ENCODE results near the gene RFNG.

The RFNG gene

GRCh38 chr17:82016875-82017459 is 34.6 kb downstream of the RFNG start:
- in situ Hi-C loops (cut with HindIII; ENCODE audit: low pct_ligation_motif_present, low sequenced_read_pairs): no loop called here
- no peaks in the 10 kb centered on the region for H3K27me3 ChIP-seq (replicated peaks)
- TF ChIP-seq CTCF (IDR thresholded peaks at IDR 0.05; ENCODE audit: low read depth, low read length, missing control alignments): no peak
- no peaks in the 10 kb centered on the region for H3K36me3 ChIP-seq (replicated peaks)
- DNase-seq: no peak
- H3K4me3 ChIP-seq (ENCODE audit: low read depth, low read length): no peak overlapping the region
- H3K27ac ChIP-seq: no peak overlapping the region

- no peak overlapping the region for H3K27ac ChIP-seq
- H3K36me3 ChIP-seq (replicated peaks): no peaks in the 10 kb centered on the region
- no peak for TF ChIP-seq CTCF (IDR thresholded peaks at IDR 0.05; ENCODE audit: low read depth, low read length, missing control alignments)
- no peaks in the 10 kb centered on the region for H3K27me3 ChIP-seq (replicated peaks)
- in situ Hi-C loops (cut with HindIII; ENCODE audit: low pct_ligation_motif_present, low sequenced_read_pairs): no loop called here
- H3K4me3 ChIP-seq (ENCODE audit: low read depth, low read length): no peak overlapping the region
- DNase-seq: no peak
Observed at GRCh38 chr17:82016061-82016874, 35.3 kb downstream of the RFNG start.

GRCh38 chr17:82015311-82015971 is 36.2 kb downstream of the RFNG start:
- TF ChIP-seq CTCF (IDR thresholded peaks at IDR 0.05; ENCODE audit: low read depth, low read length, missing control alignments): no peak
- in situ Hi-C loops (cut with HindIII; ENCODE audit: low pct_ligation_motif_present, low sequenced_read_pairs): no loop called here
- Histone ChIP-seq H3K27ac (no peak overlapping the region), H3K27me3 (replicated peaks) (no peaks in the 10 kb centered on the region), H3K4me3 (ENCODE audit: low read depth, low read length) (no peak overlapping the region), H3K36me3 (replicated peaks) (no peaks in the 10 kb centered on the region)
- no peak for DNase-seq

- H3K27ac ChIP-seq: no peak overlapping the region
- H3K27me3 ChIP-seq (replicated peaks): no peaks in the 10 kb centered on the region
- in situ Hi-C loops (cut with HindIII; ENCODE audit: low pct_ligation_motif_present, low sequenced_read_pairs): no loop called here
- no peaks in the 10 kb centered on the region for H3K36me3 ChIP-seq (replicated peaks)
- no peak for DNase-seq
- no peak overlapping the region for H3K4me3 ChIP-seq (ENCODE audit: low read depth, low read length)
- no peak for TF ChIP-seq CTCF (IDR thresholded peaks at IDR 0.05; ENCODE audit: low read depth, low read length, missing control alignments)
Observed at GRCh38 chr17:82014971-82015310, 36.7 kb downstream of the RFNG start.

GRCh38 chr17:82014432-82014831 is 37.2 kb downstream of the RFNG start:
- H3K27ac ChIP-seq: no peak overlapping the region
- H3K27me3 ChIP-seq (replicated peaks): no peaks in the 10 kb centered on the region
- in situ Hi-C loops (cut with HindIII; ENCODE audit: low pct_ligation_motif_present, low sequenced_read_pairs): no loop called here
- H3K36me3 ChIP-seq (replicated peaks): no peaks in the 10 kb centered on the region
- H3K4me3 ChIP-seq (ENCODE audit: low read depth, low read length): no peak overlapping the region
- DNase-seq: no peak
- TF ChIP-seq CTCF (IDR thresholded peaks at IDR 0.05; ENCODE audit: low read depth, low read length, missing control alignments): no peak

All from brain microvascular endothelial cell (primary cell).